A673 (cell line): ENCODE measurements around the gene FREY1. TPM values are rescaled to one million over a fixed set of nuclear protein-coding genes. Genes with fewer than 3 reads are reported as not detected.

ENCODE experiments used
- BruUV-seq: library from RNA; stranded (reverse); fragments of 400-500 nt; replicated peaks from 2 replicates; lab custom pipeline; 2021; lab: Mats Ljungman, UMichigan
- CTCF ChIA-PET: fragments of 300-600 bp; sonication (Branson Sonifier 250); formaldehyde crosslinking; loops from one replicate; lab custom pipeline; 2022; ENCODE audit warnings: antibody characterized with exemption; lab: Charles Lee
- POLR2A ChIA-PET: fragments of 300-600 bp; sonication (Branson Sonifier 250); formaldehyde crosslinking; loops from one replicate; lab custom pipeline; 2022; ENCODE audit warnings: antibody characterized with exemption; ENCODE audit not compliant: low non-redundant PET; lab: Charles Lee
- DNase-seq: peaks from one replicate; pipeline ENCODE4 v3.0.0-alpha.2; 2015; ENCODE audit warnings: low spot score
- H3K27ac ChIP-seq: fragments of 200-600 bp; sonication (generic); 2 replicates; pipeline ENCODE4 v1.5.1; 2016; ENCODE audit warnings: mixed run types, low read depth, mild to moderate bottlenecking, mixed read lengths, antibody characterized with exemption, low read length; ENCODE audit not compliant: poor library complexity, severe bottlenecking
- H3K27me3 ChIP-seq: fragments of 200-600 bp; sonication (generic); replicated peaks from 2 replicates; pipeline ENCODE4 v1.6.1; 2017; ENCODE audit warnings: mixed run types, low read depth, mild to moderate bottlenecking, mixed read lengths, antibody characterized with exemption, low read length; ENCODE audit not compliant: insufficient read depth, poor library complexity
- H3K36me3 ChIP-seq: fragments of 200-600 bp; sonication (generic); 2 replicates; pipeline ENCODE4 v1.6.1; 2016; ENCODE audit warnings: mixed run types, mild to moderate bottlenecking, mixed read lengths, antibody characterized with exemption, low read length; ENCODE audit not compliant: insufficient read depth, poor library complexity, severe bottlenecking
- H3K4me1 ChIP-seq: fragments of 200-600 bp; sonication (generic); 2 replicates; pipeline ENCODE4 v1.6.1; 2017; ENCODE audit warnings: mixed run types, mild to moderate bottlenecking, mixed read lengths, antibody characterized with exemption, low read length; ENCODE audit not compliant: insufficient read depth, poor library complexity, severe bottlenecking
- H3K4me3 ChIP-seq: fragments of 200-600 bp; sonication (generic); 2 replicates; pipeline ENCODE4 v1.5.1; 2016; ENCODE audit warnings: low read depth, mixed run types, mild to moderate bottlenecking, mixed read lengths, low read length; ENCODE audit not compliant: poor library complexity, severe bottlenecking
- H3K9me3 ChIP-seq: fragments of 200-600 bp; sonication (generic); 2 replicates; pipeline ENCODE4 v1.6.1; 2016; ENCODE audit warnings: mixed run types, low read depth, mild to moderate bottlenecking, mixed read lengths, antibody characterized with exemption, low read length; ENCODE audit not compliant: poor library complexity, severe bottlenecking
- EZH2 ChIP-seq: fragments of 200-600 bp; sonication (generic); IDR thresholded peaks from 2 replicates; pipeline ENCODE4 v1.6.1; 2017; ENCODE audit warnings: borderline replicate concordance, low read depth, mild to moderate bottlenecking, mixed read lengths, antibody characterized with exemption, low read length; ENCODE audit not compliant: poor library complexity, severe bottlenecking
- intact Hi-C: fragments of 100-400 bp; cut with micrococcal nuclease; formaldehyde crosslinking; loops from one replicate; pipeline ENCODE4 v1.10.0; 2022; ENCODE audit not compliant: unreplicated experiment
- total RNA-seq: library from RNA; stranded (reverse); gene quantifications from 2 replicates; pipeline ENCODE4 v1.2.3, GENCODE V29; 2021
- TF ChIP-seq, protein P1 (sequence below): fragments of 300-800, 200-600 bp; sonication (generic); conservative IDR thresholded peaks from 2 replicates; pipeline ENCODE4 v1.5.1; 2017; ENCODE audit warnings: low read depth, mild to moderate bottlenecking, antibody characterized with exemption, low read length, moderate library complexity, mixed read lengths

The FREY1 gene
- total RNA-seq, 1 experiment from 2014 or later = 3.8 TPM

DNA sequence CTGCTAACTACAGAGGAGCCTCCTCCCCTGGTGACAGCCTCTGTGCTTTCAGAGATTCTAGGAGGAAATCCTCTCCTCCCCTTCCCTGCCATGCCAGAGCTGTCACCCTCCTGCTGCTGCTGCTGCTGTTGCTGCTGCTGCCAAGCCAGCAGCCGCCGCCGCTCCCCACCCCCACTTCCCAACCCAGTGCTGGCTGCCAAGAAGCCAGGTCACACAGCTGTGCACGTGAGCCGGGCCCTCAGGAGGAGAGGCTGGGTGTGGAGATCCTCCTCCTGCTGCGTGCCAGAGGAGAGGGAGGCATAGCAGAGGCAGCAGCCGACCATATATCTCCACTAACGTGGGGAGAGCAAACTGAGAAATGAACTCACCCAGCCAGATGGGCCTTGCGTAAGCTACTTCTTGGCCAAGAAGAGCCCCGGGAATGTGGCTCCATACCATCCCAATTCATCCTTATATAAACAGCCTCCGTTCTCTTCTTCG, 47.4 kb downstream of the FREY1 start:
- no peaks in the 10 kb centered on the region for H3K9me3 ChIP-seq
- ChIA-PET CTCF (interaction anchor here (1.4 to 2.0 kb wide), 2 partner anchors 13 kb away, joined by 5 to 27 read pairs; no protein-coding TSS in a partner anchor), POLR2A (no interaction called here)
- no peak overlapping the region for H3K4me3 ChIP-seq
- DNase-seq = peak; percentile 97
- H3K27ac ChIP-seq = peak overlapping the region; percentile 70
- H3K36me3 ChIP-seq = peaks cover 66% of the 10 kb centered on the region
- H3K4me1 ChIP-seq = peaks cover 37% of the 10 kb centered on the region
- no TSS peak for BruUV-seq
- TF ChIP-seq, protein P1, sequence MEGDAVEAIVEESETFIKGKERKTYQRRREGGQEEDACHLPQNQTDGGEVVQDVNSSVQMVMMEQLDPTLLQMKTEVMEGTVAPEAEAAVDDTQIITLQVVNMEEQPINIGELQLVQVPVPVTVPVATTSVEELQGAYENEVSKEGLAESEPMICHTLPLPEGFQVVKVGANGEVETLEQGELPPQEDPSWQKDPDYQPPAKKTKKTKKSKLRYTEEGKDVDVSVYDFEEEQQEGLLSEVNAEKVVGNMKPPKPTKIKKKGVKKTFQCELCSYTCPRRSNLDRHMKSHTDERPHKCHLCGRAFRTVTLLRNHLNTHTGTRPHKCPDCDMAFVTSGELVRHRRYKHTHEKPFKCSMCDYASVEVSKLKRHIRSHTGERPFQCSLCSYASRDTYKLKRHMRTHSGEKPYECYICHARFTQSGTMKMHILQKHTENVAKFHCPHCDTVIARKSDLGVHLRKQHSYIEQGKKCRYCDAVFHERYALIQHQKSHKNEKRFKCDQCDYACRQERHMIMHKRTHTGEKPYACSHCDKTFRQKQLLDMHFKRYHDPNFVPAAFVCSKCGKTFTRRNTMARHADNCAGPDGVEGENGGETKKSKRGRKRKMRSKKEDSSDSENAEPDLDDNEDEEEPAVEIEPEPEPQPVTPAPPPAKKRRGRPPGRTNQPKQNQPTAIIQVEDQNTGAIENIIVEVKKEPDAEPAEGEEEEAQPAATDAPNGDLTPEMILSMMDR = no peak
- no peak for TF ChIP-seq EZH2
- intact Hi-C loops = no loop called here
- H3K27me3 ChIP-seq = no peaks in the 10 kb centered on the region

DNA sequence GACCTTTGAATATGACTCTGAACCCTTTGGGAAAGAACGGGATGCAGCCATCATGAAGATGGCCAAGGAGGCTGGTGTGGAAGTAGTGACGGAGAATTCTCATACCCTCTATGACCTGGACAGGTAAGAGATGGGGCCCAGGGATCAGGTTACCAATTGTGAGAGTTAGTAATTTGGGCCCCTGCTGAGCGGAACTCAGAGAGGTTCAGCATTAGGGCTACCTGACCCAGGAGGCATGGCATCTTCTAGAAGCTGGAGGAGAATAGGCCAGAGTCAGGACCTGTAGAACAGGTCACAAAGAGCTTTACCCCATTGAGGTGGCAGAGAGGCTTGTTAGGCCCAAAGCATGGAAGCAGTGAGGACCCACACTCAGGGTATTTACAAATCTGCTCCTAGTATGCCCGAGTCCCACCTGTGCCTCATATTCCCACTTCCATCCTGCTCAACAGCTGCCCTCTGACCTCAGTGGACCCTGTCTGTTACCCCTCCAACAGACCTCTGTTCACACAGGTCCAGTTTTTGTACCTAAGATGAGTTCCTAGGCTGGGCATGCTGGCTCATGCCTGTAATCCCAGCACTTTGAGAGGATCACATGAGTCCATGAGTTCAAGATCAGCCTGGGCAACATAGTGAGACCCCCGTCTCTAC, 48.2 kb downstream of the FREY1 start:
- intact Hi-C loops = no loop called here
- Histone ChIP-seq H3K9me3 (no peaks in the 10 kb centered on the region), H3K4me1 (peaks cover 41% of the 10 kb centered on the region), H3K27ac (peak overlapping the region; percentile 70), H3K36me3 (peaks cover 61% of the 10 kb centered on the region), H3K4me3 (no peak overlapping the region), H3K27me3 (no peaks in the 10 kb centered on the region)
- ChIA-PET CTCF (interaction anchor here (1.4 to 2.0 kb wide), 2 partner anchors 12 to 14 kb away, joined by 5 to 27 read pairs; no protein-coding TSS in a partner anchor), POLR2A (no interaction called here)
- no peak for TF ChIP-seq EZH2
- TF ChIP-seq, protein P1 = no peak
- no peak for DNase-seq
- no TSS peak for BruUV-seq

DNA sequence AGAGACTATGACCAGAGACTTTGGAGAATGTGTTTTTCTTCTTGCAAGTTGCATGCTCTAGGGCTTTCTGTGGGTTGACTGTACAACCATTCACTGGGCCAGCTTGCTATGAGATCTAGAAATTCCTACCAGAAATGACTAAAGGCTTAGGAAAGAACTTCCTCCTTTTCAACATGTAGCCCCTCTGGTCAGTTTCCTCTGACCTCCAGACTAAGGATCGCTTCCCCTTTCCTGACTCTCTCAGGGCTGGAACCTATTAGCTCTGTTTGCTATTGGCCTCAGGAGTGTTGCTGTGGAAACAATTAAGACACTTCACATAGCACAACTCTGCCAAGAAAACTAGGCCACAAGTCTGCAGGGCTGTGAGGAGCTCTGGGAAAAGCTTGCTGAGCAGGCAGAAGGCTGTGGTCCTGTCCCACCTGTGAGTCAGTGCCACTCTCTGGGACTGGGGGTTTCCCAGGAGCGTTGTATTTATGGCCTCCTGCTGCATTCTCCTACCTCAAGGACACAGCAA, 49.1 kb downstream of the FREY1 start:
- Histone ChIP-seq H3K9me3 (no peaks in the 10 kb centered on the region), H3K27ac (peak overlapping the region; percentile 70), H3K4me1 (peaks cover 41% of the 10 kb centered on the region), H3K36me3 (peaks cover 52% of the 10 kb centered on the region), H3K27me3 (no peaks in the 10 kb centered on the region), H3K4me3 (no peak overlapping the region)
- BruUV-seq = no TSS peak
- intact Hi-C loops = no loop called here
- ChIA-PET CTCF (no interaction called here), POLR2A (interaction anchor here (0.6 kb wide), 1 partner anchor 13 kb away, joined by 3 read pairs; no protein-coding TSS in a partner anchor)
- TF ChIP-seq, protein P1 = no peak
- TF ChIP-seq EZH2 = no peak
- DNase-seq = peak; percentile 52

Other genes with a start within 250 kb of the FREY1 start
- 13.2 and 17.0 TPM in 2 replicates for gene CHST1, start 241.6 kb downstream of the FREY1 start, total RNA-seq
- 25.7 and 32.5 TPM in 2 replicates for gene SLC35C1, start 102.1 kb downstream of the FREY1 start, total RNA-seq
- gene CRY2, start 59.8 kb downstream of the FREY1 start, total RNA-seq = 46.4 and 47.0 TPM in 2 replicates
- gene MAPK8IP1, start 21.6 kb downstream of the FREY1 start, total RNA-seq = 46.0 and 46.2 TPM in 2 replicates
- gene PEX16, start 10.6 kb upstream of the FREY1 start, total RNA-seq = 64.1 and 68.9 TPM in 2 replicates
- 9.1 and 10.9 TPM in 2 replicates for gene LARGE2, start 15.4 kb upstream of the FREY1 start, total RNA-seq
- 77.2 and 106 TPM in 2 replicates for gene PHF21A, start 214.2 kb upstream of the FREY1 start, total RNA-seq